ENCODE measurements around the gene AGFG2. TPM values are rescaled to one million over a fixed set of nuclear protein-coding genes. Genes with fewer than 3 reads are reported as not detected.

The AGFG2 gene
- total RNA-seq, 1 experiment from 2014 or later = 11.2 TPM

DNA sequence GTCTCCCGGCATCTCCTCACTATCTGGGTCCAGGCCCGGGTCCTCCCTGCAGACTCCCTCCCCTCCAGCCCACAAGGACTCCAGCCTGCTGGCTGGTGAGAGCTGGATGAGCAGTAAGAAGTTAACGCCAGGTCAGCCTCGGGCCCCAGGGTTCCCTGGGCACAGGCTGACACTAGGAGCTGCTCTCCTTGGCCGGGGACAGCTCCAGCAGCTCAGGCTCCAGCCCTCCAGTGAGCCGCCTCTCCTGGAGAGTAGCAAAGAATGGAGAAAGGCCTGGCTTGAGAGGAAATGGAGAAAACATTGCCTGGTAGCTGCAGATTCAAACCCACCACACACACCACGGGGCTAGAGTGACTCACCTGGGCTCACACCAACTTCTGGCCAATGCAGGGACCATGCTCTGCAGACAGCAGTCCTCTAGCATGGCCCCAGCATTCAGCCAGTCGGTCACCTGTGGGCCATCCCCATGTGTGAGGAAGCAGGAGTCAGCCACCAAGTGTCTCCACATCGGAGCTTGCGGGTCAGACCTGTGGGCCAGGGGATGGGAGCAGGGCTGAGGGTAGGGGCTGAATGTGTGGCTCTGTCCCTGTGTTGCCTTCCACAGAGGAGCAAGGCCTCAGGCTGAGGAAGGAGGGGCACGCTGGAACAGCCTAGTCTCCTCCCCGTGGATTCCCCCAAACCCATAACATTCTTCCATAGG is 28.2 kb downstream of the AGFG2 start:
- Histone ChIP-seq H3K4me2 (ENCODE audit: insufficient read depth, insufficient read length, low read length) (no peak overlapping the region), H2BK120ac (ENCODE audit: low read depth, low read length, poor library complexity, severe bottlenecking) (no peak overlapping the region), H3K18ac (ENCODE audit: insufficient read length, low read depth, low read length) (no peak overlapping the region), H3K4ac (ENCODE audit: low read depth, low read length) (no peak overlapping the region), H3K56ac (ENCODE audit: insufficient read length, low read depth, low read length) (no peak overlapping the region), H3K23me2 (ENCODE audit: insufficient read length, low read depth, low read length, poor library complexity, severe bottlenecking) (peaks cover 9% of the 10 kb centered on the region), H4K20me1 (ENCODE audit: control insufficient read depth, insufficient read depth, insufficient read length) (no peaks in the 10 kb centered on the region), H2AK5ac (ENCODE audit: insufficient read length, low read length) (no peak overlapping the region), H3K9ac (ENCODE audit: extremely low read depth, insufficient read length, low read length) (no peak overlapping the region), H2BK20ac (ENCODE audit: low read depth, low read length, poor library complexity, severe bottlenecking) (no peak overlapping the region), H3K27ac (ENCODE audit: insufficient read length, low read depth, low read length) (no peak overlapping the region), H3K4me1 (ENCODE audit: insufficient read depth, low read length) (peaks cover 9% of the 10 kb centered on the region; the same call in 1 of the 2 replicates), H3K79me1 (ENCODE audit: insufficient read depth, low read depth, low read length, poor library complexity, severe bottlenecking) (no peaks in the 10 kb centered on the region), H3T11ph (ENCODE audit: low read length) (no peak overlapping the region), H2AFZ (ENCODE audit: low read length) (no peak overlapping the region), H4K91ac (ENCODE audit: insufficient read length, low read depth, low read length) (no peak overlapping the region), H4K5ac (ENCODE audit: insufficient read length, low read depth, low read length) (no peak overlapping the region), H2BK12ac (ENCODE audit: insufficient read length, low read depth, low read length) (no peak overlapping the region), H3K14ac (ENCODE audit: insufficient read depth, low read length) (no peak overlapping the region), H3K23ac (ENCODE audit: insufficient read length, low read depth, low read length) (no peak overlapping the region), H3K79me2 (ENCODE audit: insufficient read depth, low read length) (no peaks in the 10 kb centered on the region), H2BK5ac (ENCODE audit: insufficient read length, low read length) (no peak overlapping the region), H2BK15ac (ENCODE audit: low read depth, low read length) (0 out of 2 replicates have a peak overlapping the region, but pooled peaks have one; percentile 25), H4K8ac (replicated peaks; ENCODE audit: insufficient read length, low read depth, low read length) (no peak overlapping the region), H3K27me3 (ENCODE audit: insufficient read depth, low read length) (no peaks in the 10 kb centered on the region), H3K9me3 (ENCODE audit: control insufficient read depth, low read depth, low read length) (no peaks in the 10 kb centered on the region)
- peaks cover 5% of the 10 kb centered on the region for H3K27me3 Mint-ChIP-seq (ENCODE audit: low read depth)
- WGBS (ENCODE audit: extremely low coverage, insufficient read length, low lambda C conversion rate) = no CpG with 5 or more reads among the region's 12 CpGs
- DNase-seq = peak; percentile 38
- H3K9me3 Mint-ChIP-seq = peaks cover 0 to 2% of the 10 kb centered on the region in 2 experiments; a peak in 1 of 5 replicates
- TF ChIP-seq, protein P1, sequence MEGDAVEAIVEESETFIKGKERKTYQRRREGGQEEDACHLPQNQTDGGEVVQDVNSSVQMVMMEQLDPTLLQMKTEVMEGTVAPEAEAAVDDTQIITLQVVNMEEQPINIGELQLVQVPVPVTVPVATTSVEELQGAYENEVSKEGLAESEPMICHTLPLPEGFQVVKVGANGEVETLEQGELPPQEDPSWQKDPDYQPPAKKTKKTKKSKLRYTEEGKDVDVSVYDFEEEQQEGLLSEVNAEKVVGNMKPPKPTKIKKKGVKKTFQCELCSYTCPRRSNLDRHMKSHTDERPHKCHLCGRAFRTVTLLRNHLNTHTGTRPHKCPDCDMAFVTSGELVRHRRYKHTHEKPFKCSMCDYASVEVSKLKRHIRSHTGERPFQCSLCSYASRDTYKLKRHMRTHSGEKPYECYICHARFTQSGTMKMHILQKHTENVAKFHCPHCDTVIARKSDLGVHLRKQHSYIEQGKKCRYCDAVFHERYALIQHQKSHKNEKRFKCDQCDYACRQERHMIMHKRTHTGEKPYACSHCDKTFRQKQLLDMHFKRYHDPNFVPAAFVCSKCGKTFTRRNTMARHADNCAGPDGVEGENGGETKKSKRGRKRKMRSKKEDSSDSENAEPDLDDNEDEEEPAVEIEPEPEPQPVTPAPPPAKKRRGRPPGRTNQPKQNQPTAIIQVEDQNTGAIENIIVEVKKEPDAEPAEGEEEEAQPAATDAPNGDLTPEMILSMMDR (conservative IDR thresholded peaks at IDR 0.05) = no peak
- H3K4me1 Mint-ChIP-seq = peaks cover 30 to 39% of the 10 kb centered on the region in 2 experiments
- H3K36me3 Mint-ChIP-seq (ENCODE audit: insufficient read depth in 1 of 3, low read depth in 3 of 3) = peaks cover 2 to 5% (median 4%) of the 10 kb centered on the region in 3 experiments; a peak in 3 of 7 replicates
- H3K27ac Mint-ChIP-seq = no peak overlapping the region
- H3K4me3 Mint-ChIP-seq = no peak overlapping the region; a peak in 1 of 5 replicates
